ENCODE data around the gene PEPD.

PEPD gene

DNA sequence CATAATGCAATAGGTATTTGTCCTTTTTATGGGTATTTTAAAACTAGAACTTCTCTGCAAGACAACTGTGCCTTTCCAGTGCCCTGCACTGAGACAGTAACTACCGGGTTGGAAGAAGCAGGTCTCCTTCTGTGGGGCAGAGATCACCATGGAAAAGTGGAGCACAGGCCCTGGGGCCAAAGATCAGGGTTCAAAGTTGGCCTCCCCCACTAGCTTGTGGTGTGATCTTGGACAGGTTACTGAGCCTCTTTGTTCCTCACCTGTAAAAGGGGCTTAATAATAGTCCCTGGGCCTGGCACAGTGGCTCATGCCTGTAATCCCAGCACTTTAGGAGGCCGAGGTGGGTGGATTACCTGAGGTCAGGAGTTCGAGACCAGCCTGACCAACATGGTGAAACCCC, 79.8 kb downstream of the PEPD start:
- no peaks in the 10 kb centered on the region for H3K27me3 Mint-ChIP-seq
- H3K4me3 Mint-ChIP-seq, result no peak overlapping the region
- H3K27ac Mint-ChIP-seq, result no peak overlapping the region
- H3K36me3 Mint-ChIP-seq (ENCODE audit: low read depth), result peaks cover 5% of the 10 kb centered on the region
- H3K4me1 Mint-ChIP-seq (ENCODE audit: low read depth), result no peaks in the 10 kb centered on the region
- no peaks in the 10 kb centered on the region for H3K9me3 Mint-ChIP-seq

DNA sequence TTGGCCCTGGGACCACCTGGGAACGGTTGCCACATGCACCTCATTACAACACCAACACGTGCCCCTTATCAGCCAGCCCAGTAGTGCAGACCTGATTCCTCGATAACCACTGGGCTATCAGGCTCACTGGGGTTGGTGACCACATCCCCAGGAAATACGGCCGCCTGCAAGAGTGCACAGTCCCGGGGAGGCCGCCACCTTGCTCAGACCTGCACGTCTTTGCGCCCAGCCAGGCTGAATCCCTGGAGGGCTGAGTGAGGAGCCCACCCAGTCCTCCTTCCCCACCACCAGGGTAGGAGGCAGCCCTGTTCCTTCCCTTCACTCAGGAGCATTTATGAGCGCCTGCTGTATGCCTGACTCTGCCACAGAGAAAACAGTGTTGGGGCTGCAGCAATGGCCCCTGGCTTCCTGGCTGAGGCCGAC, 80.3 kb downstream of the PEPD start:
- H3K36me3 Mint-ChIP-seq (ENCODE audit: low read depth), result peaks cover 5% of the 10 kb centered on the region
- H3K27ac Mint-ChIP-seq, result no peak overlapping the region
- no peaks in the 10 kb centered on the region for H3K27me3 Mint-ChIP-seq
- H3K4me3 Mint-ChIP-seq, result no peak overlapping the region
- no peaks in the 10 kb centered on the region for H3K4me1 Mint-ChIP-seq (ENCODE audit: low read depth)
- no peaks in the 10 kb centered on the region for H3K9me3 Mint-ChIP-seq

DNA sequence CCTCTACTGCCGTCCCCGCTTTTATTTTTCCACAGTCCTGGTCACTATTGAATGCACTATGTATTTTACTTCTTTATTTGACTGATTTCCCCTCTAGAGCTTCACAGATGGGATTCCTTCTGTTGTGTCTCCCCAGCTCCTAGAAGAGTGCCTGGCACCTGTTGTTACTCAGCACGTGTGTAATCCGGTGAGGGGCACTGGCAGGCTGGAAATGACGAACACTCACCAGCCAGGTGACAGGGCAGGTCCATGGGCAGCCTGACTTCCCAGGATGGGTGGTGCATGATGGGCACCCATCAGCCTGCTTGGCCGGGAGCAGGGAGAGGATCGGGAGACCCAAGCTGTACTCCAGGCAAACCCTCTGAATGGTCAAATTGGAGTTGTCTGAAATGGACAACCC, 80.9 kb downstream of the PEPD start:
- Mint-ChIP-seq H3K4me3 (no peak overlapping the region), H3K27me3 (no peaks in the 10 kb centered on the region), H3K4me1 (ENCODE audit: low read depth) (no peaks in the 10 kb centered on the region), H3K36me3 (ENCODE audit: low read depth) (peaks cover 5% of the 10 kb centered on the region), H3K9me3 (no peaks in the 10 kb centered on the region), H3K27ac (no peak overlapping the region)

DNA sequence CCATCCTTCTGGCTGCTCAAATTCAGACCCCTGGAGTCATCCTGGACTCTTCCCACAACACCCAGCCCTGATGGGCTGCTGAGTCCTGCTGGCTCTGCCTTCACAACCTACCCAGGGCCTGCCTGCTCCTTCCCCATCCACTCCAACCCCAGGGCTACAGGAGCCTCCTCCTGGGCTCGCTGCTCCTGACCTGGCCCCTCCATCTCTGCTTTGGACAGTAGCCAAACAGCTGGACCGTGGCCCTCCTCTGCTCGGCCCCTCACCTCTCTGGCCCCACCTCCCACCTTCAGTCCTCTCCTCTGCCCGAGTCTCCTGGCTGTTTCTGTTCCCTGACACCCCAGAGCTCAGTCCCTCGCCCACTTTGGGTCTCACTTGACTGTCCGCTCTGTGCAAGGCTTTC, 81.3 kb downstream of the PEPD start:
- Mint-ChIP-seq H3K27me3 (no peaks in the 10 kb centered on the region), H3K36me3 (ENCODE audit: low read depth) (peaks cover 5% of the 10 kb centered on the region), H3K4me1 (ENCODE audit: low read depth) (no peaks in the 10 kb centered on the region), H3K9me3 (no peaks in the 10 kb centered on the region), H3K27ac (no peak overlapping the region), H3K4me3 (no peak overlapping the region)

DNA sequence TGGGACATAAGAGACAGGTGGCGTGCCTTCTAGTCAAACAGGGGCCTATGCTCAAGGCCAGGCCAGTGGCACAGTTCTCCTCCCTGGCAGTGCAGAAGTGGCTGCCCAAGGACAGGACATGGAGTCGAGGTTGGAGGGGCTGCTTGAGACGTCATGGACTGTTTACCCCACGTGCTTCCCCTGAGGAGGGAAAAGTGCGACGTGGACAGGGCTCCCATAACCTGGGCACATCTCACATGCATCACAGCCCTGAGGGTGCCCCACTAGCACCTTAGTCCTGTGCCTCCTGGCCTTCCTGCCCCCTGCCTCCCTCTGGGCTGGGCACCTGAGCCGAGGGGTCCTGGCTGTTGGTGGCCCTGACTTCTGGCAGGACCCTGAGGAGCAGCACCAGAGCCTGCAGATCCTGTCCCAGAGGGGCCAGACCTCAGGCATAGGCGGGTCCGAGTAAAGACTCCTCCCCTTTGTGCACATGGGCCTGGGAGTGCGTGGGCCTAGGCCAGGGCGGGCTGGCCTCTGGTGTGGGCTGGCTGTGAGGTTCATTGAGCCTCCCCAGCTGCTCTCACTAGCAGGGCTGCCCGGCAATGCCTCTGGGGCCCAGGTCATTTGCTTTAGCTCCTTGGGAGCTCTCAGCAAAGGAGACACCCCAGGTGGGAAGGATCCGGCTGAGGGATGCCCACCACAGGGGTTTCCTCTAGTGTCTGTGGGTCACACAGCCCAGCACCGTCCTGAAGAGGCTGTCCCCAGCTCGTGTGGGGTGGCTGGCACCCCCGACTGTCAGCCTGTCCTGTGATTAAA, 82.4 kb downstream of the PEPD start:
- Mint-ChIP-seq H3K27me3 (no peaks in the 10 kb centered on the region), H3K4me1 (ENCODE audit: low read depth) (no peaks in the 10 kb centered on the region), H3K4me3 (no peak overlapping the region)

DNA sequence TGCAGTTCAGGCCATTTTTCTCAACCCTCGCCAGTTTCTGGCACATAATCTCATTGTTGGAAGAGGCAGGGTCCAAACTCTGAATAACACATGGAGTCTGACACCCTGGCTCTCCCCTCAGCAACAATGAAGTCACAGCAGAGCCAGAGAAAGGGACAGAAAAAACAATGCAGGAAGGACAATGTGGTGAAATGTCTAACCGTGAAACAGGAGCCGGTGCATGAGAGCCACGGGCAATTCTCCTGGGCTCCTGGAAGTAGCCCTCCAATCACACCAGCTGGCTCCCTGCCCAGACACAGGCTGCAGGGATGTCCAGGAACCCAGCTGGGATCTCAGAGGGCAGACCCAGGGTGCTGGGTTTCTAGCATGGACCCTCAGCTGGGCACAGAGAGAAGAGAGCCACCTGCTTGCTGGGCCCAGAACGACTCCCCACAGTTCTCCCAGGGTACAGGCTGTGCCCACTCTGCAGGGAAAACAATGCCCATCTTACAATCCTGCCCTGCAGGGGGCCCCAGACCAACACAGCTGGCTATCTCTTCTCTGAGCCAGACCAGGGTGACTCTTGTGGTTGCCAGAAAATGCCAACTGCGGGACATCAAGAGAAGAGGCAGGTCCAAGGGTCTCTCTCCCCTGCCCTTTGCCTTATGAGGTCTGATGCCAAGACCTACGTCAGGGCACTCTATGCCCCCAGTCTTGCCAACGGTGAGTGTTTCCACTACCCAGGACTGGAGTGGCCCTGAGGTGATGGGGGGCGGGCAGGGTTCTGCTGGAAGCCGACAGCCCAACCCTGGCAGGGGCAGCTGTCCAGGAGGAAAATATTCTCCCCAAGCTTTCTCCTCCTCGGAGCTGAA, 83.5 kb downstream of the PEPD start:
- H3K36me3 Mint-ChIP-seq (ENCODE audit: low read depth), result peaks cover 4% of the 10 kb centered on the region
- no peak overlapping the region for H3K27ac Mint-ChIP-seq
- H3K4me3 Mint-ChIP-seq, result no peak overlapping the region
- no peaks in the 10 kb centered on the region for H3K9me3 Mint-ChIP-seq
- H3K4me1 Mint-ChIP-seq (ENCODE audit: low read depth), result no peaks in the 10 kb centered on the region
- no peaks in the 10 kb centered on the region for H3K27me3 Mint-ChIP-seq

More for the DNA sequence above, 82.4 kb downstream of the PEPD start:
- no peak overlapping the region for H3K27ac Mint-ChIP-seq
- H3K9me3 Mint-ChIP-seq, result no peaks in the 10 kb centered on the region
- H3K36me3 Mint-ChIP-seq (ENCODE audit: low read depth), result peaks cover 5% of the 10 kb centered on the region

DNA sequence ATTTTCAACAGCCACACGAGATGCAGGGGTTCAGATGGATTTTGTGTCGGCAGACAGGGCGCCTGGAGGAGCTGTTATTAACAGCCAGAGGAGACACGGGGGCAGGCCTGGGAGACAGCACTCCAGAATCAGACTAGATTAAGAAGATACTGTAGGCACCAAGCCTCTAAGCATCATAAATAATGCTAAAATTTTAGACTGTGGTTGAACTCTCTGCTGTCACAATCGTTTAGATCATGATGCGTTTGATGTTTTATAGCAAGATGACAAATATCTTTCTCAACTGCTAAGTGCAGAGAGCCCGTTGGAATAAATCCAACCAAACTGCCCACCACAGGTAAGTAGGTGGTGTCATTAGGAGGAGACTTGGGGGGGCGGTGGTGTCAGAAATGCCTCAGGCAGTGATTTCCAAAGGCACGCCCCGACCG, 84.2 kb downstream of the PEPD start:
- Mint-ChIP-seq H3K9me3 (no peaks in the 10 kb centered on the region), H3K27ac (no peak overlapping the region), H3K27me3 (no peaks in the 10 kb centered on the region), H3K36me3 (ENCODE audit: low read depth) (no peaks in the 10 kb centered on the region), H3K4me1 (ENCODE audit: low read depth) (no peaks in the 10 kb centered on the region), H3K4me3 (no peak overlapping the region)

DNA sequence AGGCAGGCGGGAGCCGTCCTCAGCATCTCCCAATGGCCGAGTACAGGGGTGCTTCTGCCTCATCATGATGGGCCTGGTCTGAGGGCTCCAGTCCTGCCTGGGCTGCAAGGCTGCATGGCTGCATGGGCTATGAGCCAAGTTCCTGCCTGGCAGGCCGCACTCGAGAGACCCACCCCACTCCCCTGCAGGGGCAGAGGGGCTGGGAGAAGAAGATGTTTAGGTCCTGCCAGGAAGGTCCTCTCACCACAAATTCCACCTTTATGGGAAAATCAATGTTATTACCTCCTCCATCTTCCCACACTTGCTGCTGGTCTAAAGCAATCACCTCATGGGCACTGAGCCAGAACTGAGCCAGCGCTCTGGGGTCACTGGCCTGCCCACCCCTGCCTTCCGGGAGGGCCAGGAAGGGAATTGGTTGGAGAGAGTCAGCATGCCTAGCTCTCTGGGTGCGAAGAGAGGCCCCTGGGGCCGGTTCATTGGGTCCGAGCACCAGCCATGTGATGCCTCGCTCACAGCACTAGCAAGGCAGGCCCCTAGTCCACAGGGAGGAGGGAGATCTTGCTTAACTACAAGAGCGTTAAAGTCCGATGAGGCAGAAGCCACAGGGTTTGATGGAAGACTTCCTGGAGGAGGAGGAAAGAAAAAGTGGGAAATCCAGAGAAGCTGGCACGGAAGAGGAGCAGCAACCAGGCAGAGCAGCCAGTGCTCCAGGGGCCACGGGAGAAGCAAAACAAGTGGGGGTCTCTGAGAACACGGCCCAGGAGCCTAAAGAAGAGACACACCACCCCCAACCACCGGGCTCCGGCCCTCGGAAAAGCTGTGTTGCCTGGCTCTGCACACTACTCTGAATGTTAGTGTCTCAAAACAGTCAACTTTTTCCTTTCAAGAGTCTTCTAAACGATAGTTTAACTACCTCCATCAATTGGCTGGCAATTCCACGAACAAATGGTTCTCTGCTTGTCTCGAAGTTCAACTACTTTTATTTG, 84.9 kb downstream of the PEPD start:
- Mint-ChIP-seq H3K27ac (no peak overlapping the region), H3K4me3 (no peak overlapping the region)

DNA sequence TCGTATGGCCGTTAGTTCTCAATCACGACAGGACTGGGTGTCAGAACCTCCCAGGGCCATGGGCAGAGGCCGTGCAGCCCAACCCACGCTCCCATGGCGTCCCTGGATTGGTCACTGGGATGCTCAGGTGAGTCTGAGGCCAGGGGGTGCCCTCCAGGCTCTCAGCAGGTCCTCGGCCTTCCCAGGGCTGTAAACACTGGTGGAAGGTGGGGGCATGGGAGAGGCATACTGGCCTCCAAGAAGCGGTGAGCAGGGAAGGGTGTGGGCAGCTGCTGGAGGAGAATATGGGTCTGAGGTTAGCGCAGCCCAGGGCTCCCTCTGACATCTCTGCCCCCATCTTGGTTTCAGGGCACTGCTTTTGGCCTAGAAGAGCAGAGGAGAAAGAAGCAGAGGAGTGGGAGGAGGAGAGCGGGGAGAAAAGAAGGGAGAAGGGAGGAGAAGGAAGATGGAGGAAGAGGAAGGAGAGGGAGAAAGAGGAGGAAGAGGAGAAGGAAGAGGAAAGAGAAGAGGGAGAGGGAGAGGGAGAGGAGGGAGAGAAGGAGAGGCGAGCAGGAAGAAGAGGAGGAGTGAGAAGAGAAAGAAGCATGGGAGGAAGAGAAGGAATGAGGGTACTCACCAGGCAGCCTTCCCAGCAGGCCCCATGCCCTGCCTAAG, 85.8 kb downstream of the PEPD start:
- Mint-ChIP-seq H3K27me3 (no peaks in the 10 kb centered on the region), H3K9me3 (no peaks in the 10 kb centered on the region), H3K27ac (no peak overlapping the region), H3K4me1 (ENCODE audit: low read depth) (peaks cover under 1% of the 10 kb centered on the region), H3K36me3 (ENCODE audit: low read depth) (no peaks in the 10 kb centered on the region), H3K4me3 (no peak overlapping the region)

More for the DNA sequence above, 84.9 kb downstream of the PEPD start:
- Mint-ChIP-seq H3K36me3 (ENCODE audit: low read depth) (no peaks in the 10 kb centered on the region), H3K9me3 (no peaks in the 10 kb centered on the region), H3K27me3 (no peaks in the 10 kb centered on the region), H3K4me1 (ENCODE audit: low read depth) (no peaks in the 10 kb centered on the region)

DNA sequence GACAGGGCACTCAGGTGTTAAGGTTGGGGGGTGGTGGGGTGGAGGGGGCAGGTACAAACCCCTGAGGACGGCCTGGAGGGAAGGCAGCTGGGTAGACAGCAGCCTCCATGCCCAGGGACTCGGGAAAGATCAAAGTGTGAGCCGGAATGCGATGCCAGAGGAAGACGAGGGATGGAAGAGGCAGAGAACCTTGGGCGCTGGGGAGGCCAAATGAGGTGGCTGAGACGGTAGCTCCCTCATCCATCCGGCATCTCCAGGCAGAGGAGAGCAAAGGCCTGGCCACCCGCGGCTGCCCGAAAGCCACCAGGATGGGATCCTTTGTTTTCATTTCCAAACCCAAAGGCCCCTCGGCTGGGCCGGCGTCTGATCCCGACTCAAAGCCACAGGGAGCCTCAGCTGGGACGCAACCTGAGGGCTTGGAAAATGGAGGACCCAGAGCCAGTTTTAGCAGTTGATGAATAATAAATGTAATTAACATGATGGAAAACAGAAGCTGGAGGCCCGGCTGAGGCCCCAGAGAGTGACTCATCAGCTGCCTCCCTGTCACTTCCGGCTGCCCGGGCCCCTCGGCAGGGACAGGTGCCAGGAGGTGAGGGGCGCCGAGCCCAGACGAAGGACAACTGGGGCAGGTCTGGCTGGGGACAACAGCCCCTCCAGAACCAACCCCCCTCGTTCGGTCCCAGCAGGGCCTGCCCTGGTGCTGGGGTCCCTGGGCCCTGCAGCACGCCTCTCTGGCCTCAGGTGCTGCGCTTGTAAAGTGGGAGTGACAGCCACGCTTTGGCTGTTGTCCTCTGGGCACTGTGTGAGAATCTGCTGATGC, 86.5 kb downstream of the PEPD start:
- H3K4me3 Mint-ChIP-seq, result no peak overlapping the region
- peaks cover 5% of the 10 kb centered on the region for H3K4me1 Mint-ChIP-seq (ENCODE audit: low read depth)
- H3K9me3 Mint-ChIP-seq, result no peaks in the 10 kb centered on the region
- no peaks in the 10 kb centered on the region for H3K36me3 Mint-ChIP-seq (ENCODE audit: low read depth)
- H3K27me3 Mint-ChIP-seq, result no peaks in the 10 kb centered on the region
- no peak overlapping the region for H3K27ac Mint-ChIP-seq

DNA sequence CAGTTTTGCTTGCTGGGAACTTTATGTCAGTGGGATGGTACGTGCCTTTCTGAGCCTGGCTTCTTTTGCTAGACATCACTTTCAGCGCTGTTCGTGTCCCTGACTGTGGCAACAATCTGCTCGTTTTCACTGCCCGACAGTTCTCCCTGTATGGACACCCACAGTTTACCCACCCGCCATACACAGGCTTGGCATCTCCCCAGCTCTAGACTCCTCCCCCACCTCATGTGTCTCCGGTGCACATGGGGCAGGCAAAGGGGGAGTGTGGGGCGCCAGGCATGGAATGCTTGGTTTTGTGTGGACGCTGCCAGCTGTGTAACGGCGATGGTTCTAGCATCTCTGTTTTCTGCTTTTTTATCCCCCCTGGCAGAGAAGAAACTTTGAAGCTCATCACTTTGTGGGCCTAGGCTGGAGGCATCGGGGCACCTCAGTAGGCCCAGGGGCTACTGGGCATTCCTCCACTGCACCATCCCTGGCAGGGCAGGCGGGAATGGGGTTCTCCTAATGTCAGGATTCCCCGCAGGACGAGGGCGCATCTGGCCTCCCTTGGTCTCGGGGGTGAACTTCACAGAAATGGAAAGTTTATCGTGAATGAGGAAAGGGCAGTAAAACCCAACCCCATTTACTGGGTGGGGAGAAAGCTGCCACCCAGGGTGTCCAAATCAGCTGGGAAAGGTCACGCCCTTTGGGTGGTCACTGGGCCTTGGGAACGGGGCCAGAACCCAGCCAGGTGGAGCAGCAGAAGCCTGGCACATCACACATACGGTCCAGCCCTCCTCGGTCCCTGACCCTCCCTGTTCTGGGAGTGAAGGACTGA, 87.3 kb downstream of the PEPD start:
- Mint-ChIP-seq H3K27ac (no peak overlapping the region), H3K36me3 (ENCODE audit: low read depth) (no peaks in the 10 kb centered on the region), H3K27me3 (no peaks in the 10 kb centered on the region), H3K4me3 (no peak overlapping the region), H3K9me3 (no peaks in the 10 kb centered on the region), H3K4me1 (ENCODE audit: low read depth) (peaks cover 5% of the 10 kb centered on the region)

DNA sequence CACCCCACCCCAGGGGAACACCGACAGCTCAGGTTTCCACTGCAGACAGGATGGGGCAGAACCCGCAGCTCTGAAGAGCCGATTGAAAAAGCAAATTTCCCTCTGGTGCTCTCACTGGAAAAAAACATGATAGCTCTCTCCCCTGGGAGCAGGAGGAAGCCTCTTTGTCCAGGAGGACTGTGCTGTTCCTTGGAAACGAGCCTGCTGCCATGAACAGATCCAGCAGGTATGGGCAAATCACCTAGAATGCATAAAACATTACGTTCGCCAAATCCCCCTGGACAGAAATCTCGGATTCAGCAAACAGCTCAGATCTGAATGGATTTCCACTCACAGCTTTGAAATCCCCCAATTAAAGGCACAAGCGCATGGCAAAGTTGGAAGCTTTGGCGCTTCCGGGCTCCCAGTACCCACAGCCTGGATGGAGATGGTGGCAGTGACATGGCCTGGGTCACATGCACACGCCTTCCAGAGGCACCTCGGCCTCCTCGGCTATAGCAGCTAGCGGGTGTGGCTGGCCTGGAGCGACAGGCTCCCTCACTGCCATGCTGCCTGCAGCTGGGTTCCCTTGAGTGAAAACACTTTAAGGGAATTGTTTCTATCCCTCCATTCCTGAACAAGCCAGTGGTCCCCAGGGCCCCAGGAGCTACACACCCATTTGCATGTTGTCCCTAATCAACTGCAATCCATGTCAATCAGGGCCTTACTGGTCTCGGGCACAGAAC, 89.0 kb downstream of the PEPD start:
- Mint-ChIP-seq H3K4me1 (ENCODE audit: low read depth) (peaks cover 5% of the 10 kb centered on the region), H3K36me3 (ENCODE audit: low read depth) (no peaks in the 10 kb centered on the region), H3K4me3 (no peak overlapping the region), H3K9me3 (no peaks in the 10 kb centered on the region), H3K27me3 (no peaks in the 10 kb centered on the region), H3K27ac (no peak overlapping the region)

Measured in stimulated activated naive CD8-positive, alpha-beta T cell treated with anti-CD3 and anti-CD28 coated beads, Interleukin-15, Interleukin-2, amounts not matched to agents 100 ng/mL and 50 ng/mL, for 24 hours (primary cell).